Measurements from ENCODE around the gene C9orf78.

C9orf78 gene

GRCh38 chr9:129867136-129868022 is 32.3 kb upstream of the C9orf78 start:
- DNase-seq: no peak

- DNase-seq: peak; percentile 67
Measured at GRCh38 chr9:129866394-129867135, 31.5 kb upstream of the C9orf78 start.

GRCh38 chr9:129865668-129866320 is 30.7 kb upstream of the C9orf78 start:
- no peak for DNase-seq

- DNase-seq: no peak
Measured at GRCh38 chr9:129864991-129865647, 30.0 kb upstream of the C9orf78 start.

- DNase-seq: peak; percentile 72
Measured at GRCh38 chr9:129863059-129863690, 28.1 kb upstream of the C9orf78 start.

GRCh38 chr9:129861447-129861827 is 26.4 kb upstream of the C9orf78 start:
- DNase-seq: no peak

- no peak for DNase-seq
Measured at GRCh38 chr9:129860653-129861446, 25.8 kb upstream of the C9orf78 start.

GRCh38 chr9:129858167-129858962 is 23.3 kb upstream of the C9orf78 start:
- no peak for DNase-seq

- DNase-seq: no peak
Measured at GRCh38 chr9:129857207-129857606, 22.1 kb upstream of the C9orf78 start.

- DNase-seq: peak; percentile 28
Measured at GRCh38 chr9:129854588-129855110, 19.6 kb upstream of the C9orf78 start.

- DNase-seq: no peak
Measured at GRCh38 chr9:129853614-129854013, 18.5 kb upstream of the C9orf78 start.

- no peak for DNase-seq
Measured at GRCh38 chr9:129852579-129852978, 17.5 kb upstream of the C9orf78 start.

- no peak for DNase-seq
Measured at GRCh38 chr9:129851821-129852220, 16.7 kb upstream of the C9orf78 start.

- DNase-seq: no peak
Measured at GRCh38 chr9:129850821-129851550, 15.9 kb upstream of the C9orf78 start.

- DNase-seq: no peak
Measured at GRCh38 chr9:129849901-129850300, 14.8 kb upstream of the C9orf78 start.

- DNase-seq: no peak
Measured at GRCh38 chr9:129848712-129849441, 13.8 kb upstream of the C9orf78 start.

GRCh38 chr9:129845373-129845772 is 10.3 kb upstream of the C9orf78 start:
- DNase-seq: no peak

- no peak for DNase-seq
Measured at GRCh38 chr9:129841071-129841470, 6.0 kb upstream of the C9orf78 start.

GRCh38 chr9:129840034-129840433 is 5.0 kb upstream of the C9orf78 start:
- no peak for DNase-seq

Measured in CD4-positive, alpha-beta T cell treated with Interleukin-17A for 1 hour (primary cell).